Lung (tissue), 12 donors: ENCODE data around the gene RBPJ. TPM values are rescaled to one million over a fixed set of nuclear protein-coding genes. Genes with fewer than 3 reads are reported as not detected.

Source experiments
- ATAC-seq: fragments of 200-7000 bp; cut with Tn5 transposase; one replicate; pipeline ENCODE4 v1.9.1; 2020; ENCODE audit warnings: moderate number of reproducible peaks; ENCODE audit not compliant: insufficient read depth, low FRiP score
- DNase-seq, 3 donors: peaks; one replicate each; pipeline ENCODE4 v3.0.0-alpha.2; 2013 to 2017
- H3K27ac ChIP-seq, 2 donors: one replicate each; pipeline ENCODE4 v1.5.1; 2013; ENCODE audit warnings: mild to moderate bottlenecking in 2 of 2, moderate library complexity in 2 of 2, control low read depth in 1 of 2, inconsistent platforms in 1 of 2, low read depth in 1 of 2, low read length in 1 of 2
- H3K27me3 ChIP-seq, 3 donors: one replicate each; pipeline ENCODE4 v1.5.1; 2013; ENCODE audit warnings: low read length in 2 of 3; ENCODE audit not compliant: control insufficient read depth in 3 of 3, insufficient read depth in 3 of 3
- H3K36me3 ChIP-seq, 4 donors: one replicate each; pipeline ENCODE4 v1.5.1; 2013; ENCODE audit warnings: low read length in 4 of 4, mild to moderate bottlenecking in 1 of 4, moderate library complexity in 1 of 4; ENCODE audit not compliant: control insufficient read depth in 4 of 4, insufficient read depth in 4 of 4
- H3K4me1 ChIP-seq, 5 donors: one replicate each; pipeline ENCODE4 v1.5.1; 2013; ENCODE audit warnings: low read length in 5 of 5, mild to moderate bottlenecking in 2 of 5, moderate library complexity in 1 of 5; ENCODE audit not compliant: control insufficient read depth in 5 of 5, insufficient read depth in 5 of 5
- H3K4me3 ChIP-seq: one replicate; pipeline ENCODE4 v1.5.1; 2013; ENCODE audit warnings: mild to moderate bottlenecking, control low read depth, moderate library complexity
- H3K9ac ChIP-seq, 2 donors: one replicate each; pipeline ENCODE4 v1.5.1; 2013; ENCODE audit warnings: low read length in 2 of 2, control low read depth in 1 of 2; ENCODE audit not compliant: insufficient read depth in 1 of 2
- H3K9me3 ChIP-seq, 4 donors: one replicate each; pipeline ENCODE4 v1.5.1; 2013; ENCODE audit warnings: low read length in 3 of 4, mild to moderate bottlenecking in 1 of 4, moderate library complexity in 1 of 4; ENCODE audit not compliant: control insufficient read depth in 4 of 4, insufficient read depth in 3 of 4
- CTCF ChIP-seq: IDR thresholded peaks from 2 replicates; pipeline ENCODE4 v1.5.1; 2012; ENCODE audit warnings: mild to moderate bottlenecking; ENCODE audit errors: control extremely low read depth, extremely low read depth
- WGBS, 2 donors: extraction: QIAGEN DNeasy Blood & Tissue Kit; methylation state at CpG; one replicate each; pipeline ENCODE4 v1.1.7; 2013; 5-methylcytosine and 5-hydroxymethylcytosine counted together
- polyA plus RNA-seq, 2 donors: library from polyadenylated mRNA; stranded (reverse); fragments of 200-250 nt; gene quantifications; one replicate each; pipeline ENCODE4 v1.2.1, GENCODE V29; 2013
- total RNA-seq, 2 donors: library from RNA; depleted of rRNA in 1 of 2; stranded (reverse); fragments of >200 nt in 1 of 2; gene quantifications; one replicate each; pipeline ENCODE4 v1.2.1, GENCODE V29; 2014 to 2021
- donor health status: control.
- donor health status: control.
- donor health status: Bipolar disorder and iron deficiency.
- donor health status: healthy.
- donor health status: DM: yes; HTN: yes; CAD: no.

Gene RBPJ
- total and polyA plus RNA-seq, 4 donors, result 39.1 to 130 (median 58.9) TPM

DNA sequence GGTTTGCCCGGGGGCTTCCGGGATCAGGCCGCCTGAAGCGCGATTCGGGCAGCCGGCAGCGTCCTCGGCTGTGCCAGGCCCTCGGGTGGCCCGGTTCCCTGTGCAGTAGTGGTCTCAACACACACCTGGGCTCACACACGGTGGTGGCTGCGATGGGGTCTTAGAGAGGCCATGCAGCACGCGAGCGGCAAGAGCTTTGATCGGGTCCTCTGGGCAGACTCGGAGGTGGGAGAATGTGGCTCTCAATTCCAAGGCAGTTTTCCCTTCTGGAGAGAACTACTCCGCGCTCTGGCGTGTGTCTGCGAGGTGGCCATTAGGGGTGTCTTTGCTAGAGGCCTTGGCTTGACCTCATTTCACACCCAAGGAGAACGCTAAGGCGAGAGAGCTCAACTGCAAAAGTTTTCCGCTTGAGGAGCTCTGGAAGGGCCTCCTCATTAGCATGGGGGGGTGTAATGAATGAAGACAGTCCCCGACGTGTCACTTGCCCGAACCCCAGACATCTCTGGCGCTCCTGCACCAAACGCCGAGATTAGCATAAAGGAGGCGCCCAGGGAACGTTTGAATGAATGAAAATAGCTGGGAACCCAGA lies 771 bp upstream of the RBPJ start:
- DNase-seq, result peak in 1 of 3 donors; percentile 49
- peaks cover 0 to 3% (median 0%) of the 10 kb centered on the region in 4 donors for H3K36me3 ChIP-seq
- 0% methylated on average over 33 of the region's 33 CpGs for WGBS, 2 donors
- H3K27me3 ChIP-seq, result no peaks in the 10 kb centered on the region
- peak overlapping the region; percentile 85 for H3K4me3 ChIP-seq
- TF ChIP-seq CTCF, result no peak
- peak overlapping the region; percentile 94 to 96 for H3K27ac ChIP-seq
- no peaks in the 10 kb centered on the region for H3K9me3 ChIP-seq
- H3K4me1 ChIP-seq, result peaks cover 0 to 34% (median 2%) of the 10 kb centered on the region in 5 donors
- peak; percentile 3 for ATAC-seq
- H3K9ac ChIP-seq, result peak overlapping the region; percentile 8 to 14

GRCh38 chr4:26321373-26322221 lies 783 bp downstream of the RBPJ start:
- Histone ChIP-seq H3K36me3 (peaks cover 0 to 3% (median 0%) of the 10 kb centered on the region in 4 donors), H3K27me3 (no peaks in the 10 kb centered on the region), H3K27ac (peak overlapping the region; percentile 94 to 96), H3K9me3 (no peaks in the 10 kb centered on the region), H3K4me1 (peaks cover 0 to 35% (median 2%) of the 10 kb centered on the region in 5 donors), H3K4me3 (peak overlapping the region; percentile 85), H3K9ac (peak overlapping the region; percentile 82 to 92)
- WGBS, 2 donors, result 1% methylated on average over 42 to 52 of the region's 52 CpGs
- no peak for ATAC-seq
- peak; percentile 61 to 77 (median 67) for DNase-seq
- TF ChIP-seq CTCF, result no peak

DNA sequence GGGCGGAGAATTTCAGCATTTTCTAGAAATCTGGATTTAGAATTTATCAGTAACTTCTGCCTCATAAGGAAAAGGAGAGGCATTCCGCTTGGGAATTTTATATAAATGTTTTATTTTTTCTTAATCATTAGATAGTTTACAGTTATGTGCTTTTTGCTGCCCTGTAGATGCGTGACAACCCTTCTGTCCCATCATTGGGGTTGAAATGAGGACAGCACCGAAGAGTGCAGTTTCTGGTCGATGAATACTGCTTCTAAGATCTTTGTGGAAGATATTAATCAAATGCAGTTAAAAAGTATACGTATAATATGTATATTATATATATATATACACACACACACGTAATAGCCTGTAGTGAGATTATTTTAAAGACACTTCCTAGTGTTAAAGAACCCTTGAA lies 1.5 kb downstream of the RBPJ start:
- Histone ChIP-seq H3K4me3 (no peak overlapping the region), H3K36me3 (peaks cover 0 to 3% (median 0%) of the 10 kb centered on the region in 4 donors), H3K4me1 (peaks cover 0 to 35% (median 2%) of the 10 kb centered on the region in 5 donors), H3K27me3 (no peaks in the 10 kb centered on the region), H3K9me3 (no peaks in the 10 kb centered on the region), H3K27ac (no peak overlapping the region), H3K9ac (peak overlapping the region; percentile 82 to 92)
- DNase-seq (peak in 1 of 3 donors; percentile 22), ATAC-seq (no peak)
- TF ChIP-seq CTCF, result no peak
- 43 to 62% methylated on average over 7 of the region's 7 CpGs for WGBS, 2 donors
